Measurements from ENCODE around the gene EP400.

EP400 gene

GRCh38 chr12:131929581-131930456 lies 19.9 kb upstream of the EP400 start:
- TF ChIP-seq CTCF (IDR thresholded peaks at IDR 0.05; ENCODE audit: insufficient read depth, low read depth, low read length, missing control alignments), result no peak
- peak overlapping the region; percentile 96 for H3K4me3 ChIP-seq (ENCODE audit: low read depth, low read length)
- peak; percentile 60 for DNase-seq (ENCODE audit: low read depth)

GRCh38 chr12:131930510-131930909 lies 19.2 kb upstream of the EP400 start:
- H3K4me3 ChIP-seq (ENCODE audit: low read depth, low read length), result peak overlapping the region; percentile 96
- no peak for DNase-seq (ENCODE audit: low read depth)
- TF ChIP-seq CTCF (IDR thresholded peaks at IDR 0.05; ENCODE audit: insufficient read depth, low read depth, low read length, missing control alignments), result no peak

GRCh38 chr12:131933387-131933786 lies 16.4 kb upstream of the EP400 start:
- H3K4me3 ChIP-seq (ENCODE audit: low read depth, low read length), result no peak overlapping the region
- TF ChIP-seq CTCF (IDR thresholded peaks at IDR 0.05; ENCODE audit: insufficient read depth, low read depth, low read length, missing control alignments), result no peak
- no peak for DNase-seq (ENCODE audit: low read depth)

- no peak overlapping the region for H3K4me3 ChIP-seq (ENCODE audit: low read depth, low read length)
- no peak for TF ChIP-seq CTCF (IDR thresholded peaks at IDR 0.05; ENCODE audit: insufficient read depth, low read depth, low read length, missing control alignments)
- no peak for DNase-seq (ENCODE audit: low read depth)
Observed at GRCh38 chr12:131934535-131934934, 15.2 kb upstream of the EP400 start.

- H3K4me3 ChIP-seq (ENCODE audit: low read depth, low read length), result no peak overlapping the region
- no peak for TF ChIP-seq CTCF (IDR thresholded peaks at IDR 0.05; ENCODE audit: insufficient read depth, low read depth, low read length, missing control alignments)
- DNase-seq (ENCODE audit: low read depth), result no peak
Observed at GRCh38 chr12:131938082-131938481, 11.7 kb upstream of the EP400 start.

GRCh38 chr12:131939007-131939406 lies 10.7 kb upstream of the EP400 start:
- no peak overlapping the region for H3K4me3 ChIP-seq (ENCODE audit: low read depth, low read length)
- DNase-seq (ENCODE audit: low read depth), result no peak
- TF ChIP-seq CTCF (IDR thresholded peaks at IDR 0.05; ENCODE audit: insufficient read depth, low read depth, low read length, missing control alignments), result no peak

- TF ChIP-seq CTCF (IDR thresholded peaks at IDR 0.05; ENCODE audit: insufficient read depth, low read depth, low read length, missing control alignments), result no peak
- no peak overlapping the region for H3K4me3 ChIP-seq (ENCODE audit: low read depth, low read length)
Observed at GRCh38 chr12:131940141-131940547, 9.6 kb upstream of the EP400 start.

More at GRCh38 chr12:131940141-131940547, 9.6 kb upstream of the EP400 start:
- DNase-seq (ENCODE audit: low read depth), result no peak
